SH-SY5Y (cell line): ENCODE data around the gene TPSAB1.

Experiments used
- GATA2 ChIP-seq: IDR thresholded peaks from 2 replicates; pipeline ENCODE4 v1.6.1; 2011; ENCODE audit warnings: mild to moderate bottlenecking, low read depth, low read length
- GATA3 ChIP-seq: IDR thresholded peaks from 2 replicates; pipeline ENCODE4 v1.6.1; 2011; ENCODE audit warnings: low read depth, mild to moderate bottlenecking, low read length, moderate library complexity

Gene TPSAB1

DNA sequence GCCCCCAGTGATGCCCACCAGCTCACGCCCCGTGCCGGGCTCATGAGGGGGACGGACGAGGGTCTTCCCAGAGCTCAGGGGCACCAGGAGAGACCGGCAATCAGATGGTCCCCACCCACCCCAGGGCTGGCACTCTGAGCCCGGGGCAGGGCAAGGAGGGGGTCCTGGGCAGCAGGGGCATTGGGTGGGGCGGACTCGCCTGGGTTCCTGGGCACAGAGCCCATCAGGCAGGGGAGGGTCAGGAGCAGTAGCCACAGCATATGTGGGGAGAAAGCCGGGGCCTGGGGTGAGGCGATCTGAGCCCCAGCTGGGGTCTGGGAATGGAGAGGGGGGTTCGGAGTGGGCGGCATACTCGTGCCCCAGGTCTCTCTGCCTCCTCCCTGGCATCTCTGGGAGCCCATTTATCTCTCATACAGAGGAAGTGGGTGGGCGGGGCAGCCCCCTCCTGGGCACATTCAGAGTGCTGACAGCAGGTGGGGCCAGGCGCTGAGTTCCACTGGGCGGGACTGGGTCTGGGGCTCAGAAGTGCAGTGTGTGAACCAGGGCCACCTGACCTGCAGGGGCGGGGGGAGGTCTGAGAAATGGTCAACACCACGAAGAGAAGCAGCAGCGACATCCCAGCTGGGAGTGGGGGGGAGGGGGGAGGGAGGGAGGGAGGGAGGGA lies 48.4 kb downstream of the TPSAB1 start:
- no peak for TF ChIP-seq GATA2
- no peak for TF ChIP-seq GATA3

DNA sequence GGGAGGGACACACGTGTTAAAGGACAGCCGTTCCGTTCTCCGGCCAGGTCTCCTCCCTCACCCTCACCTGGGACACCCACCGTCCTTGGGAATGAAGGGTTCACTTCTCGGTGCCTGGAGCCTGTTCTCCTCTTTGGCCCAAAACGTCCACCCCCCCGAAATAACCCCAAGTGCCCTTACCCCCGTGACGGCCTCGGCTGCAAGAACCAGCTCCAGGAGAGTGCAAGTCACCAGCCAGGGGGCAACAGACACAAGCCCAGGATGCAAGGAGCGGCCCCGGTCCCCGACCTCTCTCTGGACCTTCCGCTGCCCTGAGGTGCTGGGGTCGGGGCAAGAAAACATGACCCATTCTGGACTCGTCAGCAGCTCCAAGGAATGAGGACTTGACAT lies 49.0 kb downstream of the TPSAB1 start:
- TF ChIP-seq GATA3, result no peak
- no peak for TF ChIP-seq GATA2

DNA sequence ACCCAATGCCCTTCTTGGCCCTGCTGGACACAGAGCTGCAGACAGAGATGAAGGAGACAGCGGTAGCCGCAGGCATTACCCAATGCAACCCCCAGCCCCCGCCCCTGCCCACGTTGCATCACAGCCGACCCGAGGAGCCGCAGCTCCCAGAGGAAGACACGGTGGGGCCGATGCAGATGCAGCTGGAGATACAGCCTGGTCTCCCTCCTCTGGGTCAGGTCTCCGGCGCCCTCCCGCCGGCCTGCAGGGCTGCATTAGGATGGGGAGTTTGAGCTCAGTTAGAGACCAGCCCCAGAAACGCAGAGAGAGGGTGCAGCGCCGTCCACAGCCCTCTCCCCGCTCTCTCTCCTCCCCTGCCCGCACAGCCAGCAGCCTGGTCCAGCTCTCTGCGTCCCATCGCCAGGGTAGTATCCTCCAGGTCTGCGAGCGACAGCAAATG lies 49.6 kb downstream of the TPSAB1 start:
- TF ChIP-seq GATA2, result peak; percentile 52
- no peak for TF ChIP-seq GATA3

DNA sequence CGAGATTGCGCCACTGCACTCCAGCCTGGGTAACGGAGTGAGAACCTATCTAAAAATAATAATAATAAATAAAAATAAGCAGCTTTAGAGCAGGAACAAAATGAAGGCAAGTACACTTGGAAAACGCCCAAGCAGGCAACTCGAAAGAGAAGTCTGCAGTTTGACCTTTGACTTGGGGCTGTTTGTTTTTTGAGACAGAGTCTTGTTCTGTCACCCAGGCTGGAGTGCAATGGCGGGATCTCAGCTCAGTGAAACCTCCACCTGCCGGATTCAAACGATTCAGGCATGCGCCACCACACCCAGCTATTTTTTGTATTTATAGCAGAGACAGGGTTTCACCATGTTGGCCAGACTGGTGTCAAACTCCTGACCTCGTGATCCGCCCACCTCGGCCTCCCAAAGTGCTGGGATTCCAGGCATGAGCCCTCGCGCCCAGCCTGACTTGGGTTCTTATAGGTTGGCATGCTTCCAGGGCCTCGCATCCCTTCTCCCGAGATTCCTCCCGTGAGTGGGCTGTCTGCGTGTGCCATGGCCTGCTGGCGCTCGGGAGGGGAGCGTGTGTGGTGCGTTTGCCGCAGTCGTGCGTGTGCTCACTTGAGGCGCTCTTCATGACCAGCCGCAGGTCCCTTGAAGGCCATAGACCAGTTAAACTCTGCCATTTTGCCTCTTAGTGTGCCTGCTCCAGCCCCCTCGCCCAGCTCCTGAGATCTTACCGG lies 50.5 kb downstream of the TPSAB1 start:
- TF ChIP-seq GATA2 (no peak), GATA3 (no peak)

DNA sequence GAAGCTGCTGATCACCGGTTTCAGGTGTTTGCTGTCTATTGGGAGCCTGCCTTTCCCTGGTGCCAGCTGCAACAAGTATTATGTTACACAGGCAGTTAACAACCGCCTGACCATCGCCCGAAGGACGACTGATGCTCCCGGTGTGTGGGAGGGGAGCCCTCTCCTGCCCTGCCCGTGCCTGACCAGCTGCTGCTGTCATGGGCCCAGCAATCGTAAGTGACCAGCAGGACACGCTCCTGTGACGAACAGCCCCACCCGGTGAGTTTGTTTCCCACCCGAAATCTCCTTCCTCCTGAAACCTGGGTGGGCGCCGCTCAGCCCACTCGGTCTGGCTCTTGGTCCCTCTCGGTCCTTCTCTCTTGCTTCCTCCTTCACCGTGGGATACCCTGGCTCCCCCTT lies 51.1 kb downstream of the TPSAB1 start:
- TF ChIP-seq GATA3 (no peak), GATA2 (no peak)
